Epithelial cell of proximal tubule (primary cell): ENCODE results near the gene ADGRB2. TPM values are rescaled to one million over a fixed set of nuclear protein-coding genes. Genes with fewer than 3 reads are reported as not detected.

Source experiments
- DNase-seq: peaks from one replicate; pipeline ENCODE4 v3.0.0-alpha.2; 2011; ENCODE audit warnings: low read depth
- H3K4me3 ChIP-seq: 2 replicates; pipeline ENCODE4 v1.5.1; 2011; ENCODE audit warnings: low read depth, mild to moderate bottlenecking, low read length
- CTCF ChIP-seq: conservative IDR thresholded peaks from 2 replicates; pipeline ENCODE4 v1.5.1; 2012; ENCODE audit warnings: low read depth, mild to moderate bottlenecking, low read length
- total RNA-seq: library from RNA; depleted of rRNA; stranded (reverse); fragments of >200 nt; gene quantifications from 2 replicates; pipeline ENCODE4 v1.2.3, GENCODE V29; 2015

Gene ADGRB2
- total RNA-seq, 1 donor from 2014 or later = 1.2 TPM

DNA sequence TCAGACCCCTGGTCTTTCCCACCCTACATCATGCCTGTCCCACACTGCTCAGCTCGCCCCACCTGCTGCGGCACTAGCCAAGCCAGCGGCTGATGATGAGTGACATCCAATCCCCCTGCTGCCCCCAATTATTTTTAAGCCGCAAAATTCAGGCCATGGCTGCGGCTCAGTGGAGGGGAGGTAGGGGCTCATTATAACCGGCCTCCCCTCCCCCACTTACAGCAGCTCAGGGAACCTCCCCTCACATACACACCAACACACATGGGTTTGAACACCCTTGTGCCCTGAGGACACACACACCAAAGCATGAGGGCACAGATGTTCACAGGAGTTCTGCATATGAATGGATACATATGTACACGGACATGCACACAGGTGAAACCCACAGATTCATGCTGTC, 5.3 kb downstream of the ADGRB2 start:
- DNase-seq = no peak
- no peak for TF ChIP-seq CTCF
- H3K4me3 ChIP-seq = no peak overlapping the region

- DNase-seq = no peak
- TF ChIP-seq CTCF = no peak
- H3K4me3 ChIP-seq = no peak overlapping the region
These were observed 6.2 kb downstream of the ADGRB2 start for GRCh38 chr1:31757989-31758388.

GRCh38 chr1:31757204-31757679, 6.9 kb downstream of the ADGRB2 start:
- no peak overlapping the region for H3K4me3 ChIP-seq
- DNase-seq = no peak
- TF ChIP-seq CTCF = peak; percentile 15

- DNase-seq = no peak
- no peak overlapping the region for H3K4me3 ChIP-seq
- no peak for TF ChIP-seq CTCF
These were observed 7.6 kb downstream of the ADGRB2 start for GRCh38 chr1:31756578-31756977.

- TF ChIP-seq CTCF = no peak
These were observed 8.2 kb downstream of the ADGRB2 start for GRCh38 chr1:31755850-31756492.

GRCh38 chr1:31755197-31755611, 8.9 kb downstream of the ADGRB2 start:
- TF ChIP-seq CTCF = no peak
- DNase-seq = no peak
- no peak overlapping the region for H3K4me3 ChIP-seq

More at GRCh38 chr1:31755850-31756492, 8.2 kb downstream of the ADGRB2 start:
- DNase-seq = no peak
- H3K4me3 ChIP-seq = no peak overlapping the region

GRCh38 chr1:31754397-31754796, 9.7 kb downstream of the ADGRB2 start:
- no peak for TF ChIP-seq CTCF
- H3K4me3 ChIP-seq = no peak overlapping the region
- no peak for DNase-seq
